GM23338 (cell line): ENCODE measurements around the gene JUNB. TPM values are rescaled to one million over a fixed set of nuclear protein-coding genes. Genes with fewer than 3 reads are reported as not detected.
"Not testable (repeated sequence)": the region's sequence is repeated elsewhere in the genome, so short reads cannot be mapped to it uniquely, and the experiment has no call there.

Experiments
- ATAC-seq: fragments of 200-7000 bp; cut with Tn5 transposase; 3 replicates; pipeline ENCODE4 v1.9.1; 2020
- DNase-seq: peaks from one replicate; pipeline ENCODE4 v3.0.0-alpha.2; 2015; ENCODE audit warnings: low spot score
- H2AFZ ChIP-seq: fragments of 200-600 bp; sonication (generic); 2 replicates; pipeline ENCODE4 v1.8.0; 2016; ENCODE audit warnings: antibody characterized with exemption, mild to moderate bottlenecking, moderate library complexity
- H3F3A ChIP-seq: fragments of 200-600 bp; sonication (generic); replicated peaks from 2 replicates; pipeline ENCODE4 v1.8.0; 2017; ENCODE audit warnings: antibody characterized with exemption, mixed run types, low read depth
- H3K27ac ChIP-seq: fragments of 200-600 bp; sonication (generic); 2 replicates; pipeline ENCODE4 v1.6.1; 2016; ENCODE audit warnings: low read depth
- H3K27me3 ChIP-seq: fragments of 200-600 bp; sonication (generic); 2 replicates; pipeline ENCODE4 v1.8.0; 2016; ENCODE audit warnings: mild to moderate bottlenecking, mixed run types, moderate library complexity; ENCODE audit not compliant: insufficient read depth
- H3K36me3 ChIP-seq: fragments of 200-600 bp; sonication (generic); 2 replicates; pipeline ENCODE4 v1.8.0; 2016; ENCODE audit warnings: mild to moderate bottlenecking; ENCODE audit not compliant: insufficient read depth
- H3K4me1 ChIP-seq: fragments of 200-600 bp; sonication (generic); 2 replicates; pipeline ENCODE4 v1.8.0; 2016; ENCODE audit warnings: mild to moderate bottlenecking, moderate library complexity; ENCODE audit not compliant: insufficient read depth
- H3K4me2 ChIP-seq: fragments of 200-600 bp; sonication (generic); 2 replicates; pipeline ENCODE4 v1.7.1; 2017; ENCODE audit warnings: mixed run types
- H3K4me3 ChIP-seq: fragments of 200-600 bp; sonication (generic); 2 replicates; pipeline ENCODE4 v1.6.1; 2016; ENCODE audit warnings: mixed run types
- H3K79me2 ChIP-seq: fragments of 200-600 bp; sonication (generic); replicated peaks from 2 replicates; pipeline ENCODE4 v1.8.0; 2017; ENCODE audit warnings: mild to moderate bottlenecking; ENCODE audit not compliant: insufficient read depth
- H3K9me2 ChIP-seq: fragments of 200-600 bp; sonication (generic); 2 replicates; pipeline ENCODE4 v1.8.0; 2017; ENCODE audit not compliant: insufficient read depth
- H4K20me1 ChIP-seq: fragments of 200-600 bp; sonication (generic); replicated peaks from 2 replicates; pipeline ENCODE4 v1.8.0; 2017; ENCODE audit warnings: mild to moderate bottlenecking; ENCODE audit not compliant: insufficient read depth
- H3K27ac Mint-ChIP-seq: 2 replicates; pipeline ENCODE4 v1.8.0; 2020; ENCODE audit warnings: inconsistent platforms, mild to moderate bottlenecking, moderate library complexity, mixed read lengths
- H3K27me3 Mint-ChIP-seq: 3 replicates; pipeline ENCODE4 v1.8.0; 2022; ENCODE audit warnings: low read depth, mild to moderate bottlenecking, moderate library complexity, mixed read lengths, inconsistent platforms; ENCODE audit not compliant: insufficient read depth, poor library complexity
- H3K36me3 Mint-ChIP-seq: 3 replicates; pipeline ENCODE4 v1.8.0; 2021; ENCODE audit warnings: low read depth, mild to moderate bottlenecking, inconsistent platforms, moderate library complexity, mixed read lengths
- H3K4me1 Mint-ChIP-seq: 3 replicates; pipeline ENCODE4 v1.8.0; 2020; ENCODE audit warnings: mild to moderate bottlenecking, inconsistent platforms, mixed read lengths
- H3K4me3 Mint-ChIP-seq: 3 replicates; pipeline ENCODE4 v1.8.0; 2021; ENCODE audit warnings: moderate library complexity, mild to moderate bottlenecking, inconsistent platforms, mixed read lengths
- H3K9me3 Mint-ChIP-seq: 3 replicates; pipeline ENCODE4 v1.8.0; 2020; ENCODE audit warnings: moderate library complexity, mild to moderate bottlenecking, inconsistent platforms, mixed read lengths
- CREB1 ChIP-seq: fragments of 250-450 bp; sonication (Bioruptor Pico); IDR thresholded peaks from 2 replicates; pipeline ENCODE4 v1.5.0; 2020; ENCODE audit warnings: low read depth, mild to moderate bottlenecking, moderate library complexity
- POLR2AphosphoS5 ChIP-seq: IDR thresholded peaks from 2 replicates; pipeline ENCODE4 v1.6.1; 2016; ENCODE audit warnings: antibody characterized with exemption, low read depth
- polyA plus RNA-seq: library from polyadenylated mRNA; unstranded; fragments of >200 nt; fragmentation: Nextera tagmentation; extraction: Ambion mirVana; gene quantifications from 2 replicates; pipeline ENCODE4 v1.2.1, GENCODE V29; 2016
- total RNA-seq: library from RNA; depleted of rRNA; stranded (reverse); fragments of >200 nt; shearing (Covaris generic); gene quantifications from 2 replicates; pipeline ENCODE4 v1.2.3, GENCODE V29; 2014
- TF ChIP-seq, protein P1 (sequence below): IDR thresholded peaks from 2 replicates; pipeline ENCODE4 v1.6.1; 2016; ENCODE audit warnings: antibody characterized with exemption
- TF ChIP-seq, protein P2 (sequence below), 2 experiments: fragments of 200-600 bp in 1 of 2; sonication (generic) in 1 of 2; conservative IDR thresholded peaks; 2 replicates each; pipeline versions ENCODE4 v1.5.1 to v1.6.1; 2016 to 2017; ENCODE audit warnings: antibody characterized with exemption in 2 of 2, low read depth in 2 of 2, mild to moderate bottlenecking in 2 of 2, moderate library complexity in 1 of 2

JUNB gene
- total and polyA plus RNA-seq, 2 experiments from 2014 or later = 7.7 to 20.2 TPM

- ATAC-seq = no peak
- peaks cover 49% of the 10 kb centered on the region for H3K36me3 Mint-ChIP-seq
- Histone ChIP-seq H3F3A (peaks cover 26% of the 10 kb centered on the region), H3K4me3 (no peak overlapping the region), H3K27me3 (peaks cover 12% of the 10 kb centered on the region), H3K27ac (no peak overlapping the region), H3K36me3 (peaks cover 9% of the 10 kb centered on the region; the same call in 1 of the 2 replicates), H3K79me2 (peaks cover 13% of the 10 kb centered on the region), H3K4me1 (peaks cover 26% of the 10 kb centered on the region), H2AFZ (no peak overlapping the region), H4K20me1 (no peaks in the 10 kb centered on the region), H3K4me2 (no peak overlapping the region), H3K9me2 (no peaks in the 10 kb centered on the region)
- H3K9me3 Mint-ChIP-seq = peaks cover 3% of the 10 kb centered on the region; the same call in 1 of the 3 replicates
- TF ChIP-seq CREB1 (CRISPR knock-in tag) (no peak), POLR2AphosphoS5 (no peak)
- TF ChIP-seq, protein P1, sequence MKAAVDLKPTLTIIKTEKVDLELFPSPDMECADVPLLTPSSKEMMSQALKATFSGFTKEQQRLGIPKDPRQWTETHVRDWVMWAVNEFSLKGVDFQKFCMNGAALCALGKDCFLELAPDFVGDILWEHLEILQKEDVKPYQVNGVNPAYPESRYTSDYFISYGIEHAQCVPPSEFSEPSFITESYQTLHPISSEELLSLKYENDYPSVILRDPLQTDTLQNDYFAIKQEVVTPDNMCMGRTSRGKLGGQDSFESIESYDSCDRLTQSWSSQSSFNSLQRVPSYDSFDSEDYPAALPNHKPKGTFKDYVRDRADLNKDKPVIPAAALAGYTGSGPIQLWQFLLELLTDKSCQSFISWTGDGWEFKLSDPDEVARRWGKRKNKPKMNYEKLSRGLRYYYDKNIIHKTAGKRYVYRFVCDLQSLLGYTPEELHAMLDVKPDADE = no peak
- H3K4me1 Mint-ChIP-seq = peaks cover 22% of the 10 kb centered on the region
- H3K27ac Mint-ChIP-seq = no peak overlapping the region
- H3K27me3 Mint-ChIP-seq = peaks cover 22% of the 10 kb centered on the region
- H3K4me3 Mint-ChIP-seq = no peak overlapping the region
- no peak for DNase-seq
Measured at GRCh38 chr19:12797141-12797587, 5.9 kb downstream of the JUNB start.

- Mint-ChIP-seq H3K27me3 (peaks cover 20% of the 10 kb centered on the region), H3K4me1 (peaks cover 26% of the 10 kb centered on the region), H3K36me3 (peaks cover 49% of the 10 kb centered on the region)
- H3K79me2 ChIP-seq = peaks cover 13% of the 10 kb centered on the region
- H3K36me3 ChIP-seq, H2AFZ ChIP-seq, H3K4me2 ChIP-seq, H3K4me3 Mint-ChIP-seq, H3K9me3 Mint-ChIP-seq, H3K9me2 ChIP-seq, H3K27ac ChIP-seq, ATAC-seq, H3K4me3 ChIP-seq, H3K27ac Mint-ChIP-seq, H4K20me1 ChIP-seq, DNase-seq: not testable (repeated sequence)
- H3F3A ChIP-seq = peaks cover 29% of the 10 kb centered on the region
- peaks cover 12% of the 10 kb centered on the region for H3K27me3 ChIP-seq
- peaks cover 26% of the 10 kb centered on the region for H3K4me1 ChIP-seq
Measured at GRCh38 chr19:12797607-12798006, 6.3 kb downstream of the JUNB start.

DNA sequence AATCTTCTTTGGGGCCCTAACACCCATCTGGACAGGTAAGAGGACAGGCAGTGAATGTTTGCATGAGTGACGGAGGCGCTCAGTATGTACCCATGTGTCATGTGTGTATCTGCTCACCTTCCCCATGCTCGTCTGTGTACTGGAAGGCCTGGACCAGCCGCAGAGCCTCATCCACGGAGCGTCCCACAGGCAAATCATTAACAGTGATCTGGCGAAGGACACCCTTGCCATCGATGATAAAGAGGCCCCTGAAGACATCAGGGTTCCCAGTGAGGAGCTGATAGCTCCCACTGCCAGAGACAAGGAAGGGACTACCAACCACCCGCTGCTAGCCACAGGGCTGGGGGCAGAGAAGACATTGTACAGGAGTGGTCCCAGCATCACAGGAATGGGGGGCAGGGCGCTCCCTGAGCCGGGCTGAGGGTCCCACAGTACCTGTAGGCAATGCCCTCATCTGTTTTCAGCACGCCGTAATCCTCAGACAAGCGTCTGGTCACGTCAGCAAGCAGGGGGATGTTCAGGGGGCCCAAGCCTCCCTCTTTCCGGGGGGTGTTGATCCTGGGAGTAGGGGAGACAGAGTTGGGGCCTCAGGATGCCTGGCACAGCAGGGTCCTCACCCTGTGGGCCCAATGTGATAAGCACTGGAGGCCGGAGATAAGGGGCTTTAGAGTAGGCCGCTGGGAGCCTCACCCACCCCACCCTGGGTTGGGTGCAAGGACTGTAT lies 8.6 kb downstream of the JUNB start:
- Histone ChIP-seq H3K4me3 (peak overlapping the region; percentile 99; the same call in 1 of the 2 replicates), H3K79me2 (peaks cover 13% of the 10 kb centered on the region), H3K4me1 (peaks cover 16% of the 10 kb centered on the region), H3K4me2 (no peak overlapping the region), H4K20me1 (no peaks in the 10 kb centered on the region), H3K9me2 (no peaks in the 10 kb centered on the region), H2AFZ (no peak overlapping the region), H3K27ac (no peak overlapping the region), H3K27me3 (peaks cover 10% of the 10 kb centered on the region), H3K36me3 (peaks cover 9% of the 10 kb centered on the region; the same call in 1 of the 2 replicates), H3F3A (peaks cover 22% of the 10 kb centered on the region)
- H3K9me3 Mint-ChIP-seq = no peaks in the 10 kb centered on the region
- H3K27ac Mint-ChIP-seq = no peak overlapping the region
- H3K27me3 Mint-ChIP-seq = peaks cover 4% of the 10 kb centered on the region
- DNase-seq (no peak), ATAC-seq (no peak)
- H3K4me1 Mint-ChIP-seq = peaks cover 22% of the 10 kb centered on the region
- peaks cover 46% of the 10 kb centered on the region for H3K36me3 Mint-ChIP-seq
- H3K4me3 Mint-ChIP-seq = peak overlapping the region; percentile 93
- TF ChIP-seq, protein P2, sequence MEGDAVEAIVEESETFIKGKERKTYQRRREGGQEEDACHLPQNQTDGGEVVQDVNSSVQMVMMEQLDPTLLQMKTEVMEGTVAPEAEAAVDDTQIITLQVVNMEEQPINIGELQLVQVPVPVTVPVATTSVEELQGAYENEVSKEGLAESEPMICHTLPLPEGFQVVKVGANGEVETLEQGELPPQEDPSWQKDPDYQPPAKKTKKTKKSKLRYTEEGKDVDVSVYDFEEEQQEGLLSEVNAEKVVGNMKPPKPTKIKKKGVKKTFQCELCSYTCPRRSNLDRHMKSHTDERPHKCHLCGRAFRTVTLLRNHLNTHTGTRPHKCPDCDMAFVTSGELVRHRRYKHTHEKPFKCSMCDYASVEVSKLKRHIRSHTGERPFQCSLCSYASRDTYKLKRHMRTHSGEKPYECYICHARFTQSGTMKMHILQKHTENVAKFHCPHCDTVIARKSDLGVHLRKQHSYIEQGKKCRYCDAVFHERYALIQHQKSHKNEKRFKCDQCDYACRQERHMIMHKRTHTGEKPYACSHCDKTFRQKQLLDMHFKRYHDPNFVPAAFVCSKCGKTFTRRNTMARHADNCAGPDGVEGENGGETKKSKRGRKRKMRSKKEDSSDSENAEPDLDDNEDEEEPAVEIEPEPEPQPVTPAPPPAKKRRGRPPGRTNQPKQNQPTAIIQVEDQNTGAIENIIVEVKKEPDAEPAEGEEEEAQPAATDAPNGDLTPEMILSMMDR (conservative IDR thresholded peaks at IDR 0.05; ENCODE audit: low read depth in 2 of 2) = no peak
- TF ChIP-seq, protein P1 = no peak
